Endodermal cell (in vitro differentiated cells): ENCODE data around the gene RTEL1. TPM values are rescaled to one million over a fixed set of nuclear protein-coding genes. Genes with fewer than 3 reads are reported as not detected.

Experiments
- DNase-seq: peaks from one replicate; pipeline ENCODE4 v3.0.0-alpha.2; 2017
- H3K27ac ChIP-seq: 2 replicates; pipeline ENCODE4 v1.5.1; 2013; ENCODE audit warnings: mild to moderate bottlenecking, low read depth, low read length, moderate library complexity
- H3K27me3 ChIP-seq: 2 replicates; pipeline ENCODE4 v1.6.1; 2013; ENCODE audit warnings: mild to moderate bottlenecking, low read length, moderate library complexity; ENCODE audit not compliant: insufficient read depth, control insufficient read depth, poor library complexity, severe bottlenecking
- H3K36me3 ChIP-seq: 2 replicates; pipeline ENCODE4 v1.7.0; 2013; ENCODE audit warnings: mild to moderate bottlenecking, low read length, moderate library complexity; ENCODE audit not compliant: control insufficient read depth, insufficient read depth
- H3K4me1 ChIP-seq: one replicate; pipeline ENCODE4 v1.7.0; 2013; ENCODE audit warnings: low read length; ENCODE audit not compliant: control insufficient read depth, insufficient read depth
- H3K4me3 ChIP-seq: 2 replicates; pipeline ENCODE4 v1.5.1; 2013; ENCODE audit warnings: mild to moderate bottlenecking, low read length, moderate library complexity
- H3K9ac ChIP-seq: 2 replicates; pipeline ENCODE4 v1.6.1; 2013; ENCODE audit warnings: mild to moderate bottlenecking, low read length, moderate library complexity; ENCODE audit not compliant: poor library complexity, severe bottlenecking; ENCODE audit errors: extremely low read depth
- H3K9me3 ChIP-seq: 2 replicates; pipeline ENCODE4 v1.6.1; 2013; ENCODE audit warnings: mild to moderate bottlenecking, low read length, moderate library complexity; ENCODE audit not compliant: control insufficient read depth
- H3K27ac Mint-ChIP-seq: 2 replicates; pipeline ENCODE4 v1.8.0; 2020; ENCODE audit warnings: mixed read lengths
- H3K27me3 Mint-ChIP-seq: 2 replicates; pipeline ENCODE4 v1.8.0; 2021; ENCODE audit warnings: mild to moderate bottlenecking, mixed read lengths; ENCODE audit not compliant: insufficient read depth
- H3K36me3 Mint-ChIP-seq: 2 replicates; pipeline ENCODE4 v1.8.0; 2020; ENCODE audit warnings: low read depth, mixed read lengths
- H3K4me1 Mint-ChIP-seq: 2 replicates; pipeline ENCODE4 v1.8.0; 2020; ENCODE audit warnings: mixed read lengths
- H3K4me3 Mint-ChIP-seq: 2 replicates; pipeline ENCODE4 v1.8.0; 2020; ENCODE audit warnings: mild to moderate bottlenecking, moderate library complexity, mixed read lengths
- H3K9me3 Mint-ChIP-seq: 2 replicates; pipeline ENCODE4 v1.8.0; 2020; ENCODE audit warnings: mild to moderate bottlenecking, mixed read lengths
- CTCF ChIP-seq: fragments of 200-600 bp; sonication (generic); conservative IDR thresholded peaks from 2 replicates; pipeline ENCODE4 v1.5.0; 2021; ENCODE audit warnings: antibody characterized with exemption, mild to moderate bottlenecking
- WGBS, 2 experiments: methylation state at CpG; one replicate each; pipeline versions ENCODE4 v1.1.5 to v1.1.7; 2013; ENCODE audit warnings: missing lambda C conversion rate in 2 of 2, mixed read lengths in 1 of 2; ENCODE audit not compliant: insufficient coverage in 1 of 2, insufficient read length in 1 of 2; 5-methylcytosine and 5-hydroxymethylcytosine counted together
- total RNA-seq, 2 donors: library from RNA; stranded (reverse); fragmentation: NEBNext Ultra II Directional in 1 of 2; extraction: Animal tissue kit (Norgen Biotek cat#: 25700) in 1 of 2; gene quantifications; 2 replicates in 1 of 2; 3 replicates in 1 of 2; pipeline ENCODE4 v1.2.1, GENCODE V29; 2021

The RTEL1 gene
- total RNA-seq, 2 donors from 2014 or later: 33.9 to 36.7 TPM

- no peak overlapping the region for H3K4me3 ChIP-seq
- Mint-ChIP-seq H3K4me3 (no peak overlapping the region), H3K9me3 (peaks cover 2% of the 10 kb centered on the region), H3K27ac (no peak overlapping the region), H3K4me1 (no peaks in the 10 kb centered on the region), H3K36me3 (peaks cover 6% of the 10 kb centered on the region), H3K27me3 (no peaks in the 10 kb centered on the region)
- peak; percentile 61 for DNase-seq
- 88 to 91% methylated on average over 5 to 7 of the region's 7 CpGs for WGBS, 2 experiments
- H3K27me3 ChIP-seq: no peaks in the 10 kb centered on the region
- no peaks in the 10 kb centered on the region for H3K36me3 ChIP-seq
- no peaks in the 10 kb centered on the region for H3K9me3 ChIP-seq
- no peak overlapping the region for H3K9ac ChIP-seq
- TF ChIP-seq CTCF: peak; percentile 19
- H3K27ac ChIP-seq: no peak overlapping the region
- H3K4me1 ChIP-seq: no peaks in the 10 kb centered on the region
Measured at GRCh38 chr20:63697357-63697867, 39.3 kb downstream of the RTEL1 start.

- Mint-ChIP-seq H3K36me3 (peaks cover 6% of the 10 kb centered on the region), H3K4me1 (no peaks in the 10 kb centered on the region), H3K27me3 (no peaks in the 10 kb centered on the region), H3K27ac (no peak overlapping the region), H3K4me3 (no peak overlapping the region), H3K9me3 (peaks cover 2% of the 10 kb centered on the region)
- 90 to 95% methylated on average over 28 to 40 of the region's 40 CpGs for WGBS, 2 experiments
- H3K36me3 ChIP-seq: no peaks in the 10 kb centered on the region
- DNase-seq: peak; percentile 52
- TF ChIP-seq CTCF: no peak
- no peaks in the 10 kb centered on the region for H3K4me1 ChIP-seq
- H3K9me3 ChIP-seq: no peaks in the 10 kb centered on the region
- H3K9ac ChIP-seq: no peak overlapping the region
- H3K27me3 ChIP-seq: no peaks in the 10 kb centered on the region
- no peak overlapping the region for H3K27ac ChIP-seq
- H3K4me3 ChIP-seq: no peak overlapping the region
Measured at GRCh38 chr20:63697868-63698545, 39.9 kb downstream of the RTEL1 start.

DNA sequence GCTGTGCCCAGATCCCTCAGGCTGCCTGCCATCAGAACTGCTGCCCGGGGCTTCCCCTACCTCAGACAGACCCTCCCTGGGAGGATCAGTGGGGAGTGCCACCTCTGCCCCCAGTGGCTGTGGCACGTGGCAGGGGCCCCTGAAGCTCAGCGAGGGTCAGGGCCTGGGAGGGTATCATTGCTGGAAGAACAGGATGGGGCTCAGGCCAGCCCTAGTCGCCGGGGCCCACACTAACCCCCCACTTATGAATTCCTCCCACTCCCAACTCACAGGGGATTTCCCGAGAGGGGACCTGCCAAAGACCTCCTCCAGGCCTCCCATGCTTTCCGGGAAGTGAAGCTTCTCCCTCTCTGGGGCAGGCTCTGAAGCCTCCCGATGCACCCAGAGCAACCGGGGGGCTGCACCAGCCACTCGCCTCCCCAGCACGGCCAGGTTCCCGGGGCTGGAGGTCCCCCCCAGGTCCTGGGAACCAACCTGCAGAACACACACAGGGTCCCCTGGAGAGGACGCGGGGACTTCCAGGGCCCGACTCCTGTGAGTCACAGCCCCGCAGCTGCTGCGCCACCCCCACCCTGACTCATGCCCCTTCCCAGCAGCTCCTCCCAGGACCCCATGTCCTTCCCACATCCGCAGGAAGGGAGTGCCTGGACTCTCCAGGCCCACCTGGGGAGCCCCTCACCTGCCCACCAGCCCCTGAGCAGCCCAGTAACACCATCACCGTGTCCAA, 40.8 kb downstream of the RTEL1 start:
- Mint-ChIP-seq H3K27ac (no peak overlapping the region), H3K36me3 (peaks cover 3% of the 10 kb centered on the region), H3K27me3 (no peaks in the 10 kb centered on the region), H3K4me1 (no peaks in the 10 kb centered on the region), H3K4me3 (no peak overlapping the region), H3K9me3 (no peaks in the 10 kb centered on the region)
- Histone ChIP-seq H3K9ac (no peak overlapping the region), H3K36me3 (no peaks in the 10 kb centered on the region), H3K27me3 (no peaks in the 10 kb centered on the region), H3K4me1 (no peaks in the 10 kb centered on the region), H3K9me3 (no peaks in the 10 kb centered on the region), H3K27ac (peak overlapping the region; percentile 38), H3K4me3 (no peak overlapping the region)
- WGBS, 2 experiments: 73 to 86% methylated on average over 7 to 19 of the region's 19 CpGs
- no peak for TF ChIP-seq CTCF
- DNase-seq: peak; percentile 71
